Suprapubic skin (tissue), 4 donors: ENCODE measurements around the gene GOLM1. TPM values are rescaled to one million over a fixed set of nuclear protein-coding genes. Genes with fewer than 3 reads are reported as not detected.

Experiments used
- DNase-seq, 2 donors: peaks; one replicate each; pipeline ENCODE4 v3.0.0-alpha.2; 2019; ENCODE audit warnings: low spot score in 2 of 2
- H3K27ac ChIP-seq: fragments of 200-600 bp; sonication (generic); one replicate; pipeline ENCODE4 v1.5.1; 2019
- H3K27me3 ChIP-seq: fragments of 200-600 bp; sonication (generic); one replicate; pipeline ENCODE4 v1.5.1; 2019
- H3K36me3 ChIP-seq: fragments of 200-600 bp; sonication (generic); one replicate; pipeline ENCODE4 v1.5.1; 2019
- H3K4me1 ChIP-seq: fragments of 200-600 bp; sonication (generic); one replicate; pipeline ENCODE4 v1.5.1; 2019
- H3K4me3 ChIP-seq: fragments of 200-600 bp; sonication (generic); one replicate; pipeline ENCODE4 v1.5.1; 2019; ENCODE audit warnings: mild to moderate bottlenecking
- H3K9me3 ChIP-seq: fragments of 200-600 bp; sonication (generic); one replicate; pipeline ENCODE4 v1.5.1; 2019
- EP300 ChIP-seq: sonication (generic); formaldehyde crosslinking; IDR thresholded peaks from one replicate; pipeline ENCODE4 v1.6.1; 2017; ENCODE audit warnings: antibody characterized with exemption
- POLR2A ChIP-seq, 2 donors: fragments of 450-650 bp; IDR thresholded peaks; one replicate each; pipeline ENCODE4 v1.6.1; 2017; ENCODE audit warnings: antibody characterized with exemption in 2 of 2, mild to moderate bottlenecking in 2 of 2, moderate library complexity in 2 of 2
- POLR2AphosphoS5 ChIP-seq, 3 donors: sonication (generic); formaldehyde crosslinking; IDR thresholded peaks; one replicate each; pipeline ENCODE4 v1.6.1; 2017; ENCODE audit warnings: antibody characterized with exemption in 3 of 3
- WGBS: methylation state at CpG from one replicate; pipeline ENCODE4 v1.1.5; 2018; 5-methylcytosine and 5-hydroxymethylcytosine counted together
- total RNA-seq, 4 donors: library from RNA; depleted of rRNA; stranded (reverse); fragments of >200 nt; gene quantifications; one replicate each; pipeline ENCODE4 v1.1.0, GENCODE V29; 2016
- TF ChIP-seq, protein P1 (sequence below), 2 donors: fragments of 200-600 bp in 1 of 2; fragments of 450-650 bp in 1 of 2; sonication (generic) in 1 of 2; IDR thresholded peaks; one replicate each; pipeline ENCODE4 v1.5.1; 2016 to 2019; ENCODE audit warnings: antibody characterized with exemption in 2 of 2, mild to moderate bottlenecking in 1 of 2, moderate library complexity in 1 of 2

GOLM1 gene
- total RNA-seq, 4 donors from 2014 or later = 6.6 to 10.6 (median 10.3) TPM

DNA sequence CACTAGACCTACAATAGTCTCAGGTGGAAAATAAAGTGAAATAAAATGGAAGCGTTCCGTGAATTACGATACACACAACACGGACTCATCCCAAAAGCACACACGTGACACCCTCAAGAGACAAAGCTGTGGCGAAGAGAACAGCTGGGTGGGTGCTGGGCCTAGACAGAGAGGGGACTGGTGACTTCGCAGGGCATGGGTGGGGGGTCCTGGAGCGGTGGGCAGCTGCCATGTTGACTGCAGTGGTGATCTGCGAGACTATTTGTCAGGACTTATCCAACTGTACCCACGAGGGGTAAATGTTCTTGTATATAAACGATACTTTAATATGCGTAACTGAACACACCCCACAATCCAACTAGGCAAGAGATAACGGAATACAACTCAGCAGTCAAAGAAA is 52.0 kb downstream of the GOLM1 start:
- Histone ChIP-seq H3K9me3 (no peaks in the 10 kb centered on the region), H3K27me3 (no peaks in the 10 kb centered on the region), H3K4me3 (no peak overlapping the region), H3K36me3 (no peaks in the 10 kb centered on the region), H3K4me1 (no peaks in the 10 kb centered on the region), H3K27ac (no peak overlapping the region)
- DNase-seq = peak in 1 of 2 donors; percentile 73
- TF ChIP-seq EP300 = no peak
- TF ChIP-seq POLR2AphosphoS5 (IDR thresholded peaks at IDR 0.05) = no peak
- TF ChIP-seq, protein P1, sequence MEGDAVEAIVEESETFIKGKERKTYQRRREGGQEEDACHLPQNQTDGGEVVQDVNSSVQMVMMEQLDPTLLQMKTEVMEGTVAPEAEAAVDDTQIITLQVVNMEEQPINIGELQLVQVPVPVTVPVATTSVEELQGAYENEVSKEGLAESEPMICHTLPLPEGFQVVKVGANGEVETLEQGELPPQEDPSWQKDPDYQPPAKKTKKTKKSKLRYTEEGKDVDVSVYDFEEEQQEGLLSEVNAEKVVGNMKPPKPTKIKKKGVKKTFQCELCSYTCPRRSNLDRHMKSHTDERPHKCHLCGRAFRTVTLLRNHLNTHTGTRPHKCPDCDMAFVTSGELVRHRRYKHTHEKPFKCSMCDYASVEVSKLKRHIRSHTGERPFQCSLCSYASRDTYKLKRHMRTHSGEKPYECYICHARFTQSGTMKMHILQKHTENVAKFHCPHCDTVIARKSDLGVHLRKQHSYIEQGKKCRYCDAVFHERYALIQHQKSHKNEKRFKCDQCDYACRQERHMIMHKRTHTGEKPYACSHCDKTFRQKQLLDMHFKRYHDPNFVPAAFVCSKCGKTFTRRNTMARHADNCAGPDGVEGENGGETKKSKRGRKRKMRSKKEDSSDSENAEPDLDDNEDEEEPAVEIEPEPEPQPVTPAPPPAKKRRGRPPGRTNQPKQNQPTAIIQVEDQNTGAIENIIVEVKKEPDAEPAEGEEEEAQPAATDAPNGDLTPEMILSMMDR (IDR thresholded peaks at IDR 0.05) = no peak
- TF ChIP-seq POLR2A (IDR thresholded peaks at IDR 0.05) = no peak
- WGBS = 92% methylated on average over 13 of the region's 13 CpGs

DNA sequence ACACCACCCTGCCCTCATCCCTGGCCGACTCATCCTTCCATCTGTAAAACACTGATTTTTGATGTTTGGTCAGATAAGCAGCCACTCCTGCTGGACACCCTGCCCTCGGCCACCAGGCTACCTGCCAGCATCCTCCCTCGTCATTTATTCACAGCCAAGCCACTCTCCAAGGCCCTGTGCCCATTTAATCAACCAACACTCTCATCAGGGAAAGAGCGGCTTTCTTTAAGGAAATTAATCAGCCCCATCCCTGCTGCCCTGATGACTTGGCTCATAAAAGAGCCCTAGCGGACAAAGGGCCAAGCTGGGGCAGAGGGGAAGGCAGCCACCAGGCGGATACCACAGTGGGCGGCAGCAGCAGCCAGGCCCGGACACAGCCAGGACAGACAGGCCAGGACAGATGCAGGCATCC is 52.4 kb downstream of the GOLM1 start:
- H3K27ac ChIP-seq = no peak overlapping the region

DNA sequence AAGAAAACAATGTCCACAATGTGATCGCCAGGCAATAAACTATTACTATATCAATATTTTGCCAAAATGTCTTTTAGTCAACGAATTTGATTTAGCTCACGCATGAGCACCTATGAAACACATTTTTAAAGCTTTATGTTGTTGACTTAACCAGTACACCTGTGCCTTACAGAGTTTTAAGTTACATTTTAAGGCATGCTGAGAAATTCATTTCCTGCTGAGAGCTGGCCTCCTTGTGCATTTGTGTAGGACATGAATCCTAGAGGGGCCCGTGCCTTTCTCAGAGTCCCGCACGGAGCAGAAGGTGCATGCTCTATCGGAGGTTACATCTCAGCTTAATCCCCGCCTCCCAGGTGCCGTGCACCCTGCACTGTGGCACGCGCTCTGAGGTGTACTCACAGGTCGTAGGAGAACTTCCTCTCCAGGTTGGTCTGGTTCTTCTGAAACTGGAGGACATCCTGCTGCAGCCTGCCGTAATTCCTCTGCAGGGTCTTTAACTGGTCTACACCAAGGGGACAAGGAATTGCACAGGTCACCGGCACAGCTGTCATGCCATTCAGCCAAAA is 53.2 kb downstream of the GOLM1 start:
- no peak for TF ChIP-seq EP300
- TF ChIP-seq, protein P1 (IDR thresholded peaks at IDR 0.05) = no peak
- no peak for TF ChIP-seq POLR2A (IDR thresholded peaks at IDR 0.05)
- no peak for TF ChIP-seq POLR2AphosphoS5 (IDR thresholded peaks at IDR 0.05)
- H3K4me3 ChIP-seq = no peak overlapping the region
- WGBS = 95% methylated on average over 14 of the region's 14 CpGs
- no peaks in the 10 kb centered on the region for H3K36me3 ChIP-seq
- H3K27me3 ChIP-seq = no peaks in the 10 kb centered on the region
- H3K4me1 ChIP-seq = no peaks in the 10 kb centered on the region
- no peak for DNase-seq
- no peak overlapping the region for H3K27ac ChIP-seq
- H3K9me3 ChIP-seq = no peaks in the 10 kb centered on the region

More for the DNA sequence above, 52.4 kb downstream of the GOLM1 start:
- 77% methylated on average over 8 of the region's 8 CpGs for WGBS
- Histone ChIP-seq H3K9me3 (no peaks in the 10 kb centered on the region), H3K4me3 (no peak overlapping the region), H3K36me3 (no peaks in the 10 kb centered on the region), H3K27me3 (no peaks in the 10 kb centered on the region), H3K4me1 (no peaks in the 10 kb centered on the region)
- no peak for TF ChIP-seq POLR2AphosphoS5 (IDR thresholded peaks at IDR 0.05)
- TF ChIP-seq EP300 = no peak
- no peak for TF ChIP-seq POLR2A (IDR thresholded peaks at IDR 0.05)
- TF ChIP-seq, protein P1 (IDR thresholded peaks at IDR 0.05) = no peak
- DNase-seq = peak in 1 of 2 donors; percentile 72

DNA sequence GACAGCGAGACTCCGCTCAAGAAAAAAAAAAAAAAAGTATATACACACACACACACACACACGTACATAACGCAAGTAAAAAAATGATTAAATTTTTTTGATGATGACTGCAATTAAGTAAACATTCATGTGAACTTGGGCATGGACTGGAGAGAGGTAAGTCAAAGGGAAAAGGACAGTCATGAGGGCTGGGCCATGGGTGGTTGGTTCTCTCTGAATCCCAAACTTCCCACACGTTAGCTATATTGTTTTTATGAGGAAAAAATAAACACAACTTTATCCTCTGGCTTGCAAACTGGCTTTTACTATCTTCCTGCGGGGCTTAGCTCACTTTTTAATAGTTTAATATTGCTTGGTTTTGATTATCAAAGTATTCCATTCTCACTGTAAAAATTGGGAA is 53.7 kb downstream of the GOLM1 start:
- H3K27me3 ChIP-seq = no peaks in the 10 kb centered on the region
- 92% methylated on average over 6 of the region's 6 CpGs for WGBS
- no peak for DNase-seq
- no peaks in the 10 kb centered on the region for H3K9me3 ChIP-seq
- H3K27ac ChIP-seq = no peak overlapping the region
- H3K4me1 ChIP-seq = no peaks in the 10 kb centered on the region
- no peaks in the 10 kb centered on the region for H3K36me3 ChIP-seq
- H3K4me3 ChIP-seq = no peak overlapping the region
- TF ChIP-seq POLR2A (IDR thresholded peaks at IDR 0.05) (no peak), POLR2AphosphoS5 (IDR thresholded peaks at IDR 0.05) (no peak), EP300 (no peak)
- TF ChIP-seq, protein P1 (IDR thresholded peaks at IDR 0.05) = no peak

DNA sequence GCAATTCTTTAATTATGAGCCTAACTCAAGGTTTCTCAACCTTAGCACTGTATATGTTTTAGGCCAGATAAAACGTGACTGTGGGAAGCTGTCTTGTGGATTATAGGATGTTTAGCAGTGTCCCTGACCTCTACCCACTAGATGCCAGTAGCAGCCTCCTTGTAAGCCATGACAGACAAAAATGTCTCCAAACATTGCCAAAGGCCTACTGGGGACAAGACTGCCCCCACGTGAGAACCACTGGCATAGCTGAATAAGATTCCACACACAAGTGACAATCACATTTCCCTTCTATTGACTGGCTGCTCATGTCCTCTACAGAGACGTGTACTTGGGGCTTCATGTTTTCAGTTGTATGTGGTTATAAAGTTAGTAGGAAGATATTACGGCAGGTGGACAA is 55.4 kb downstream of the GOLM1 start:
- no peak for TF ChIP-seq POLR2AphosphoS5 (IDR thresholded peaks at IDR 0.05)
- TF ChIP-seq POLR2A (IDR thresholded peaks at IDR 0.05) = no peak
- WGBS = 82% methylated on average over 4 of the region's 4 CpGs
- DNase-seq = peak in 1 of 2 donors; percentile 12

GRCh38 chr9:86043586-86043985 is 55.8 kb downstream of the GOLM1 start:
- WGBS = 85% methylated on average over 5 of the region's 5 CpGs

More for the DNA sequence above, 55.4 kb downstream of the GOLM1 start:
- Histone ChIP-seq H3K27me3 (no peaks in the 10 kb centered on the region), H3K27ac (no peak overlapping the region), H3K4me1 (no peaks in the 10 kb centered on the region), H3K4me3 (no peak overlapping the region), H3K9me3 (no peaks in the 10 kb centered on the region), H3K36me3 (no peaks in the 10 kb centered on the region)

More at GRCh38 chr9:86043586-86043985, 55.8 kb downstream of the GOLM1 start:
- H3K4me1 ChIP-seq = no peaks in the 10 kb centered on the region
- H3K27ac ChIP-seq = no peak overlapping the region
- DNase-seq = peak in 1 of 2 donors; percentile 49
- H3K36me3 ChIP-seq = no peaks in the 10 kb centered on the region
- no peak overlapping the region for H3K4me3 ChIP-seq
- H3K27me3 ChIP-seq = no peaks in the 10 kb centered on the region
- H3K9me3 ChIP-seq = no peaks in the 10 kb centered on the region
- TF ChIP-seq POLR2AphosphoS5 (IDR thresholded peaks at IDR 0.05) (no peak), EP300 (no peak), POLR2A (IDR thresholded peaks at IDR 0.05) (no peak)
- TF ChIP-seq, protein P1 (IDR thresholded peaks at IDR 0.05) = no peak
